SK-N-SH (cell line): ENCODE data around the gene DCXR.
A peak's percentile ranks its signal among the peaks of the same experiment; 100 is the strongest.

Source experiments
- CHD2 ChIP-seq: fragments of 150-350 bp; IDR thresholded peaks from 2 replicates; pipeline ENCODE4 v1.6.1; 2018; ENCODE audit warnings: low read length; ENCODE audit not compliant: partially characterized antibody
- EZH2phosphoT487 ChIP-seq: fragments of 200-600 bp; sonication (generic); IDR thresholded peaks from 2 replicates; pipeline ENCODE4 v1.6.1; 2017; ENCODE audit warnings: low read depth, mixed run types, mild to moderate bottlenecking, antibody characterized with exemption, moderate library complexity, borderline replicate concordance
- FOXM1 ChIP-seq: IDR thresholded peaks from 2 replicates; pipeline ENCODE4 v1.4.0; 2012; ENCODE audit warnings: low read depth, mild to moderate bottlenecking
- MXI1 ChIP-seq: IDR thresholded peaks from 2 replicates; pipeline ENCODE4 v1.6.1; 2012; ENCODE audit warnings: mild to moderate bottlenecking, low read depth, low read length, improper control_type of control experiment
- POLR2AphosphoS5 ChIP-seq: IDR thresholded peaks from 2 replicates; pipeline ENCODE4 v1.6.1; 2012; ENCODE audit warnings: low read depth, low read length
- REST ChIP-seq: IDR thresholded peaks from 2 replicates; pipeline ENCODE4 v1.6.1; 2012; ENCODE audit warnings: mild to moderate bottlenecking, low read depth, low read length, moderate library complexity
- SIN3A ChIP-seq: IDR thresholded peaks from 2 replicates; pipeline ENCODE4 v1.6.1; 2012; ENCODE audit warnings: low read depth, mild to moderate bottlenecking, low read length, moderate library complexity, borderline replicate concordance
- SMC3 ChIP-seq: IDR thresholded peaks from 2 replicates; pipeline ENCODE4 v1.6.1; 2012; ENCODE audit warnings: low read depth, low read length, improper control_type of control experiment
- TEAD4 ChIP-seq: IDR thresholded peaks from 2 replicates; pipeline ENCODE4 v1.4.0; 2012; ENCODE audit warnings: mild to moderate bottlenecking, borderline replicate concordance; ENCODE audit not compliant: insufficient read depth
- TF ChIP-seq, protein P1 (sequence below): fragments of 200-600 bp; sonication (generic); IDR thresholded peaks from 2 replicates; pipeline ENCODE4 v1.6.1; 2017; ENCODE audit warnings: antibody characterized with exemption, mild to moderate bottlenecking, moderate library complexity

DNA sequence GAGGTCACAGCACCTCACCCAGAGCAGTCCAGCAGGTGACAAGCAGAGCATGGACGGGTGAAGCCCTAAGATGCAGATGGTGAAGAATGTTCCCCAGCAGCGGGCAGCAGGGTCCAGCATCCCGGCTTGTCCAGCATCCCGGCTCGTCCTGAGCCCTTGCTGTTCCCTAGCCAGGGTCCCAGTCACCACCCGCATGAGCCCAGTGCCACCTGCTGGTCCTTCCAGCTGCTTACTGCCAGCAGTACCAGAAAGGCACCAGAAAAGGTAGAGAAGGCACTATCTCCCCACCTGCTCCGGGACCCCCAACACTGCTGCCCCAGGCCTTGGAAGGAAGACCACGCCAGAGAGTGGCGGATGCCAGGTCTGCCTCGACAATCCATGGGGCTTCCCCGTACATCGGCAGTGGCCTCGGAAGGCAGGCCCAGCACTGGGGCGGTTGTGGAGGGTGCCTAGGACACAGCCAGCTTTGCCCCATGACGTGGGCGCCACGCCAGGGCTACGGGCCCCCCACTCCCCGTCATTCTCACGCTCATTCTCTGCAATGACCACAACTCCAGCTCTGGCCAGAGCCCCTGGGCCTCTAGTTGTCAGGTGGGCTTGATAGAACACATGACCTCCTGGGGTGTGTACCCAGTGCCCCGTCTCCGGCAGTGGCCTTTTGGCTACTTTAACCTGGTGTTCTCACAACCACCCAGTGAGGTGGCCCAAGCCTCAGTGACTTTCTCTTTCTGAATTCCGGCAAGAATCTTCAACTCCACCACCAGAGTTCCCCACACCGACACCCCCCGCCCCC lies 16.2 kb downstream of the DCXR start:
- TF ChIP-seq REST (0 out of 2 replicates have a peak, but pooled peaks have one; percentile 4), SIN3A (no peak), SMC3 (peak; percentile 100), TEAD4 (no peak), FOXM1 (no peak), POLR2AphosphoS5 (no peak), EZH2phosphoT487 (no peak), CHD2 (peak; percentile 64), MXI1 (no peak; the same call in 1 of the 2 replicates)
- TF ChIP-seq, protein P1, sequence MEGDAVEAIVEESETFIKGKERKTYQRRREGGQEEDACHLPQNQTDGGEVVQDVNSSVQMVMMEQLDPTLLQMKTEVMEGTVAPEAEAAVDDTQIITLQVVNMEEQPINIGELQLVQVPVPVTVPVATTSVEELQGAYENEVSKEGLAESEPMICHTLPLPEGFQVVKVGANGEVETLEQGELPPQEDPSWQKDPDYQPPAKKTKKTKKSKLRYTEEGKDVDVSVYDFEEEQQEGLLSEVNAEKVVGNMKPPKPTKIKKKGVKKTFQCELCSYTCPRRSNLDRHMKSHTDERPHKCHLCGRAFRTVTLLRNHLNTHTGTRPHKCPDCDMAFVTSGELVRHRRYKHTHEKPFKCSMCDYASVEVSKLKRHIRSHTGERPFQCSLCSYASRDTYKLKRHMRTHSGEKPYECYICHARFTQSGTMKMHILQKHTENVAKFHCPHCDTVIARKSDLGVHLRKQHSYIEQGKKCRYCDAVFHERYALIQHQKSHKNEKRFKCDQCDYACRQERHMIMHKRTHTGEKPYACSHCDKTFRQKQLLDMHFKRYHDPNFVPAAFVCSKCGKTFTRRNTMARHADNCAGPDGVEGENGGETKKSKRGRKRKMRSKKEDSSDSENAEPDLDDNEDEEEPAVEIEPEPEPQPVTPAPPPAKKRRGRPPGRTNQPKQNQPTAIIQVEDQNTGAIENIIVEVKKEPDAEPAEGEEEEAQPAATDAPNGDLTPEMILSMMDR: peak; percentile 86
